GM12878 (cell line): Measurements from ENCODE around the gene ACADS. TPM values are rescaled to one million over a fixed set of nuclear protein-coding genes. Genes with fewer than 3 reads are reported as not detected.

ENCODE experiments used
- ATAC-seq: fragments of 200-7000 bp; cut with Tn5 transposase; 3 replicates; pipeline ENCODE4 v1.9.1; 2020; ENCODE audit warnings: mild to moderate bottlenecking, moderate library complexity
- BruUV-seq: library from RNA; stranded (reverse); fragments of 400-500 nt; replicated peaks from 2 replicates; lab custom pipeline; 2021; lab: Mats Ljungman, UMichigan
- CTCF ChIA-PET: fragments of 300-600 bp; sonication (Branson Sonifier 250); formaldehyde crosslinking; extraction: SDS; loops from one replicate; lab custom pipeline; 2021; ENCODE audit warnings: inconsistent platforms; lab: Yijun Ruan, JAX
- POLR2A ChIA-PET: fragments of 350-600 bp; formaldehyde crosslinking; extraction: SDS; loops from one replicate; lab custom pipeline; 2021; ENCODE audit warnings: inconsistent platforms; lab: Charles Lee
- RAD21 ChIA-PET: fragments of 300-600 bp; sonication (Branson Sonifier 250); formaldehyde crosslinking; loops from one replicate; lab custom pipeline; 2023; ENCODE audit warnings: antibody characterized with exemption; ENCODE audit not compliant: unreplicated experiment; lab: Charles Lee
- SMC1A ChIA-PET: fragments of 300-600 bp; sonication (Branson Sonifier 250); formaldehyde crosslinking; loops from one replicate; lab custom pipeline; 2023; ENCODE audit not compliant: unreplicated experiment, uncharacterized antibody; lab: Charles Lee
- DNase-seq: peaks from one replicate; pipeline ENCODE4 v3.0.0-alpha.2; 2011; ENCODE audit warnings: low read depth, low spot score
- FAIRE-seq: peaks from 3 replicates; lab custom pipeline; 2011; peaks lifted over from hg19 to GRCh38; lab: Jason Lieb, UNC
- H2AFZ ChIP-seq: 2 replicates; pipeline ENCODE4 v1.6.0; 2011; ENCODE audit warnings: low read depth, low read length, control low read depth; ENCODE audit not compliant: control insufficient read depth
- H3K27ac ChIP-seq: 2 replicates; pipeline ENCODE4 v1.5.1; 2011; ENCODE audit warnings: control low read depth; ENCODE audit not compliant: control insufficient read depth, insufficient read depth
- H3K27me3 ChIP-seq, 2 experiments: replicated peaks in 1 of 2; 2 replicates each; pipeline versions ENCODE4 v1.6.0 to v1.6.1; 2011; ENCODE audit warnings: low read length in 1 of 2; ENCODE audit not compliant: control insufficient read depth in 2 of 2, insufficient read depth in 2 of 2
- H3K36me3 ChIP-seq, 2 experiments: 2 replicates each; pipeline ENCODE4 v1.5.1; 2011; ENCODE audit warnings: low read length in 1 of 2; ENCODE audit not compliant: control insufficient read depth in 2 of 2, insufficient read depth in 2 of 2
- H3K4me1 ChIP-seq: 2 replicates; pipeline ENCODE4 v1.6.1; 2011; ENCODE audit warnings: mild to moderate bottlenecking, low read length, moderate library complexity, mixed read lengths; ENCODE audit not compliant: control insufficient read depth, insufficient read depth
- H3K4me2 ChIP-seq: 2 replicates; pipeline ENCODE4 v1.6.0; 2011; ENCODE audit warnings: control low read depth; ENCODE audit not compliant: control insufficient read depth, insufficient read depth
- H3K4me3 ChIP-seq: fragments of 200-600 bp; sonication (generic); 2 replicates; pipeline ENCODE4 v1.5.1; 2016
- H3K79me2 ChIP-seq: 2 replicates; pipeline ENCODE4 v1.6.0; 2011; ENCODE audit warnings: low read length; ENCODE audit not compliant: control insufficient read depth, insufficient read depth
- H3K9ac ChIP-seq: 2 replicates; pipeline ENCODE4 v1.8.0; 2011; ENCODE audit warnings: low read length, control low read depth, mixed read lengths; ENCODE audit not compliant: control insufficient read depth, insufficient read depth
- H3K9me3 ChIP-seq: replicated peaks from 3 replicates; pipeline ENCODE4 v1.5.1; 2011; ENCODE audit warnings: mild to moderate bottlenecking, low read length; ENCODE audit not compliant: control insufficient read depth, insufficient read depth
- H4K20me1 ChIP-seq: 2 replicates; pipeline ENCODE4 v1.6.0; 2011; ENCODE audit not compliant: control insufficient read depth, insufficient read depth
- BHLHE40 ChIP-seq, 2 experiments: fragments of 450-650 bp in 1 of 2; IDR thresholded peaks; 2 replicates each; pipeline ENCODE4 v1.6.1; 2011 to 2017; ENCODE audit warnings: low read depth in 2 of 2, borderline replicate concordance in 1 of 2, improper control_type of control experiment in 1 of 2, low read length in 1 of 2, mild to moderate bottlenecking in 1 of 2
- BMI1 ChIP-seq: fragments of 450-650 bp; IDR thresholded peaks from 2 replicates; pipeline ENCODE4 v1.6.1; 2016; ENCODE audit warnings: mild to moderate bottlenecking, moderate library complexity, borderline replicate concordance
- IRF5 ChIP-seq: fragments of 450-650 bp; IDR thresholded peaks from 2 replicates; pipeline ENCODE4 v1.6.1; 2017; ENCODE audit warnings: borderline replicate concordance
- MTA2 ChIP-seq: fragments of 450-650 bp; IDR thresholded peaks from 2 replicates; pipeline ENCODE4 v1.6.1; 2016; ENCODE audit warnings: low read depth, mild to moderate bottlenecking, moderate library complexity
- MYC ChIP-seq: IDR thresholded peaks from 2 replicates; pipeline ENCODE4 v1.6.1; 2011; ENCODE audit warnings: mild to moderate bottlenecking, low read length, moderate library complexity, inconsistent platforms; ENCODE audit not compliant: insufficient read depth, insufficient replicate concordance, insufficient read length, severe bottlenecking
- NFXL1 ChIP-seq: fragments of 450-650 bp; IDR thresholded peaks from 2 replicates; pipeline ENCODE4 v1.6.1; 2017; ENCODE audit warnings: antibody characterized with exemption, mild to moderate bottlenecking, borderline replicate concordance
- NFYB ChIP-seq: IDR thresholded peaks from 2 replicates; pipeline ENCODE4 v1.6.1; 2011; ENCODE audit warnings: low read depth, mild to moderate bottlenecking, low read length, improper control_type of control experiment, moderate library complexity; ENCODE audit not compliant: insufficient read depth
- NR2F1 ChIP-seq: fragments of 450-650 bp; conservative IDR thresholded peaks from 2 replicates; pipeline ENCODE4 v1.6.1; 2017; ENCODE audit warnings: mild to moderate bottlenecking
- POLR2AphosphoS2 ChIP-seq: IDR thresholded peaks from 2 replicates; pipeline ENCODE4 v1.6.1; 2011; ENCODE audit warnings: low read depth, mild to moderate bottlenecking, low read length, improper control_type of control experiment, moderate library complexity
- RFX5 ChIP-seq: IDR thresholded peaks from 2 replicates; pipeline ENCODE4 v1.6.1; 2011; ENCODE audit warnings: low read depth, low read length, improper control_type of control experiment
- ZNF384 ChIP-seq: IDR thresholded peaks from 2 replicates; pipeline ENCODE4 v1.6.1; 2012; ENCODE audit warnings: low read depth, mild to moderate bottlenecking, low read length, improper control_type of control experiment, borderline replicate concordance
- WGBS: methylation state at CpG from one replicate; pipeline ENCODE4 v1.1.6; 2016; ENCODE audit warnings: low lambda C conversion rate; ENCODE audit not compliant: insufficient replicate concordance, insufficient coverage; ENCODE audit errors: missing lambda C conversion rate; 5-methylcytosine and 5-hydroxymethylcytosine counted together
- in situ Hi-C: fragments of 300-500 bp; cut with MboI; formaldehyde crosslinking; loops from 9 replicates; pipeline ENCODE4 v1.14.3; 2018; ENCODE audit warnings: mixed read lengths
- intact Hi-C: fragments of 100-400 bp; cut with micrococcal nuclease; formaldehyde crosslinking; loops from one replicate; pipeline ENCODE4 v1.14.2; 2022; ENCODE audit not compliant: unreplicated experiment
- polyA plus RNA-seq, 11 experiments: library from polyadenylated mRNA; depleted of rRNA in 4 of 11; unstranded in 6 of 11; stranded (reverse) in 5 of 11; fragments of >200 nt; fragmentation: Nextera tagmentation in 4 of 11; fragmentation: Illumina TruSeq in 1 of 11; extraction: Ambion mirVana in 4 of 11; extraction: Trizol in 1 of 11; gene quantifications; 1 replicate in 1 of 11; 2 replicates in 10 of 11; pipeline versions ENCODE4 v1.2.1 to v1.2.3, GENCODE V29; 2011 to 2016; ENCODE audit warnings: inconsistent platforms in 2 of 11, missing spikeins in 2 of 11, low read depth in 1 of 11
- total RNA-seq, 4 experiments: library from RNA; depleted of rRNA in 3 of 4; stranded (reverse); fragments of >200 nt in 3 of 4; fragmentation: Illumina TruSeq in 1 of 4; extraction: Trizol in 1 of 4; gene quantifications; 2 replicates each; pipeline versions ENCODE4 v1.2.1 to v1.2.3, GENCODE V29; 2013 to 2021
- TF ChIP-seq, protein P1 (sequence below): IDR thresholded peaks from 2 replicates; pipeline ENCODE4 v1.6.1; 2011; ENCODE audit warnings: mild to moderate bottlenecking, low read depth, low read length, moderate library complexity; ENCODE audit not compliant: insufficient replicate concordance
- TF ChIP-seq, protein P2 (sequence below): IDR thresholded peaks from 2 replicates; pipeline ENCODE4 v1.6.1; 2011; ENCODE audit warnings: borderline replicate concordance, low read depth, mild to moderate bottlenecking, moderate library complexity, mixed read lengths, low read length; ENCODE audit not compliant: insufficient read depth; ENCODE audit errors: extremely low read length
- TF ChIP-seq, protein P3 (sequence below): fragments of 450-650 bp; IDR thresholded peaks from 2 replicates; pipeline ENCODE4 v1.6.1; 2017; ENCODE audit warnings: mild to moderate bottlenecking, moderate library complexity

ACADS gene
- total and polyA plus RNA-seq, 10 of the 15 experiments (the other 5 are each of a cell fraction or from before 2014, with no cell fraction given) = 0.05 to 18.1 (median 10.2) TPM

DNA sequence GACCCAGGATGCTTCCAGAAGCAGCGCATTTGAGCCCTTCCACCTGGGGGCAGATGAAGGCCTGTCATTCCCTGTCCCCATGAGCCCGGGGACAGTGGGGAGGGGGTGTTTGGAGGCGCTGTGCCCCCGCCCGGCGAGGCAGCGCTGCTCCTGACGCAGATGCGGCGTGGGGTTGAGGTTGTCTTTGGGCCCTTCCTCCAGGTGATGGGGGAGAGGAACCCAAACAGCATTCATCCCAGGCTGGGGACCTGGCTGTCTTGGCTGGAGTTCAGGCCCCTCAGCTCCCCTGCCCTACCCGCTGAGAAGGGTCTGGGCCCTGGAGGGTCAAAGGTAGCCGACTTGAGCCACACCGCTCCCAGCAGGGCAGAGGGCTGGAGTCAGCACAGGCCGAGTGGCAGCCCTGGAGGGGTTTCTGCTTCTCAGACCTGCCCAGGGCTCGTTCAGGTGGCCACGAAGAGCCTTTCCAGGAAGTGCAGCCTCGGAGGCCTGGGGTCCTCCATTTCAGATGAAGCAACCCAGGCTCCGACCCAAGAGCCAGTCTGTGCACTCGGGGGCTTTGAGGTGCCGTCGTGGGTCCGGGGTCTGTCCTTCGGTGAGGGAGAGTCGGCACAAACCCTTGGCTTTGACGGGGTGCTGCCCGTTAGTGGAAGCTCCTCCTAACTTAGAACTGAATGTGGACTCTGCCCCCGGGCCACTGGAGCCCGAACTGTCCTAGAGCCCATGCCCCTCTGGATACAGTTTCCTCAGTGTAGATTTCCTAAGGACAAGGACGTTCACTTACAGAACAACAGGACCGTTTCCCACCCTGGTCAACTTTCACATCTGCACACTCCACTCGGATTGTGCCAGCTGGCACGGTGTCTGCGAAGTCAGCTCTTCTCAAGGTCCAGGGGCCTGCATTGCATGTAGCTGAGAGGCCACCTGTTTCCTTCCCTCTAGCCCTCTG, 16.1 kb downstream of the ACADS start:
- Histone ChIP-seq H3K79me2 (no peaks in the 10 kb centered on the region), H3K9me3 (no peaks in the 10 kb centered on the region), H3K27ac (no peak overlapping the region), H3K9ac (no peak overlapping the region), H3K36me3 (no peaks in the 10 kb centered on the region), H3K4me1 (no peaks in the 10 kb centered on the region), H3K4me3 (no peak overlapping the region), H3K4me2 (no peak overlapping the region), H3K27me3 (no peaks in the 10 kb centered on the region), H4K20me1 (no peaks in the 10 kb centered on the region), H2AFZ (no peak overlapping the region)
- no peak for FAIRE-seq
- no peak for DNase-seq
- SMC1A ChIA-PET = no interaction called here
- in situ Hi-C loops (no loop called here), intact Hi-C loops (no loop called here)
- ATAC-seq = no peak; the same call in 2 of the 3 replicates
- no TSS peak for BruUV-seq
- POLR2A ChIA-PET = no interaction called here
- 71% methylated on average over 33 of the region's 33 CpGs for WGBS
- CTCF ChIA-PET = no interaction called here
- RAD21 ChIA-PET = interaction anchor here (0.5 to 1.4 kb wide), 2 partner anchors 66 to 230 kb away, joined by 3 to 4 read pairs; no protein-coding TSS in a partner anchor
- TF ChIP-seq, protein P1, sequence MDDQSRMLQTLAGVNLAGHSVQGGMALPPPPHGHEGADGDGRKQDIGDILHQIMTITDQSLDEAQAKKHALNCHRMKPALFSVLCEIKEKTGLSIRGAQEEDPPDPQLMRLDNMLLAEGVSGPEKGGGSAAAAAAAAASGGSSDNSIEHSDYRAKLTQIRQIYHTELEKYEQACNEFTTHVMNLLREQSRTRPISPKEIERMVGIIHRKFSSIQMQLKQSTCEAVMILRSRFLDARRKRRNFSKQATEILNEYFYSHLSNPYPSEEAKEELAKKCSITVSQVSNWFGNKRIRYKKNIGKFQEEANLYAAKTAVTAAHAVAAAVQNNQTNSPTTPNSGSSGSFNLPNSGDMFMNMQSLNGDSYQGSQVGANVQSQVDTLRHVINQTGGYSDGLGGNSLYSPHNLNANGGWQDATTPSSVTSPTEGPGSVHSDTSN = no peak
- TF ChIP-seq BHLHE40 (IDR thresholded peaks at IDR 0.05; ENCODE audit: borderline replicate concordance in 1 of 2, low read depth in 2 of 2, low read length in 1 of 2) = no peak
- TF ChIP-seq NFXL1 = no peak
- TF ChIP-seq RFX5 = no peak
- no peak for TF ChIP-seq POLR2AphosphoS2
- TF ChIP-seq, protein P2, sequence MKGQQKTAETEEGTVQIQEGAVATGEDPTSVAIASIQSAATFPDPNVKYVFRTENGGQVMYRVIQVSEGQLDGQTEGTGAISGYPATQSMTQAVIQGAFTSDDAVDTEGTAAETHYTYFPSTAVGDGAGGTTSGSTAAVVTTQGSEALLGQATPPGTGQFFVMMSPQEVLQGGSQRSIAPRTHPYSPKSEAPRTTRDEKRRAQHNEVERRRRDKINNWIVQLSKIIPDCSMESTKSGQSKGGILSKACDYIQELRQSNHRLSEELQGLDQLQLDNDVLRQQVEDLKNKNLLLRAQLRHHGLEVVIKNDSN = no peak
- TF ChIP-seq ZNF384 = no peak
- no peak for TF ChIP-seq MYC
- TF ChIP-seq NR2F1 = no peak
- no peak for TF ChIP-seq BMI1
- no peak for TF ChIP-seq MTA2
- TF ChIP-seq NFYB = no peak
- no peak for TF ChIP-seq IRF5
- TF ChIP-seq, protein P3, sequence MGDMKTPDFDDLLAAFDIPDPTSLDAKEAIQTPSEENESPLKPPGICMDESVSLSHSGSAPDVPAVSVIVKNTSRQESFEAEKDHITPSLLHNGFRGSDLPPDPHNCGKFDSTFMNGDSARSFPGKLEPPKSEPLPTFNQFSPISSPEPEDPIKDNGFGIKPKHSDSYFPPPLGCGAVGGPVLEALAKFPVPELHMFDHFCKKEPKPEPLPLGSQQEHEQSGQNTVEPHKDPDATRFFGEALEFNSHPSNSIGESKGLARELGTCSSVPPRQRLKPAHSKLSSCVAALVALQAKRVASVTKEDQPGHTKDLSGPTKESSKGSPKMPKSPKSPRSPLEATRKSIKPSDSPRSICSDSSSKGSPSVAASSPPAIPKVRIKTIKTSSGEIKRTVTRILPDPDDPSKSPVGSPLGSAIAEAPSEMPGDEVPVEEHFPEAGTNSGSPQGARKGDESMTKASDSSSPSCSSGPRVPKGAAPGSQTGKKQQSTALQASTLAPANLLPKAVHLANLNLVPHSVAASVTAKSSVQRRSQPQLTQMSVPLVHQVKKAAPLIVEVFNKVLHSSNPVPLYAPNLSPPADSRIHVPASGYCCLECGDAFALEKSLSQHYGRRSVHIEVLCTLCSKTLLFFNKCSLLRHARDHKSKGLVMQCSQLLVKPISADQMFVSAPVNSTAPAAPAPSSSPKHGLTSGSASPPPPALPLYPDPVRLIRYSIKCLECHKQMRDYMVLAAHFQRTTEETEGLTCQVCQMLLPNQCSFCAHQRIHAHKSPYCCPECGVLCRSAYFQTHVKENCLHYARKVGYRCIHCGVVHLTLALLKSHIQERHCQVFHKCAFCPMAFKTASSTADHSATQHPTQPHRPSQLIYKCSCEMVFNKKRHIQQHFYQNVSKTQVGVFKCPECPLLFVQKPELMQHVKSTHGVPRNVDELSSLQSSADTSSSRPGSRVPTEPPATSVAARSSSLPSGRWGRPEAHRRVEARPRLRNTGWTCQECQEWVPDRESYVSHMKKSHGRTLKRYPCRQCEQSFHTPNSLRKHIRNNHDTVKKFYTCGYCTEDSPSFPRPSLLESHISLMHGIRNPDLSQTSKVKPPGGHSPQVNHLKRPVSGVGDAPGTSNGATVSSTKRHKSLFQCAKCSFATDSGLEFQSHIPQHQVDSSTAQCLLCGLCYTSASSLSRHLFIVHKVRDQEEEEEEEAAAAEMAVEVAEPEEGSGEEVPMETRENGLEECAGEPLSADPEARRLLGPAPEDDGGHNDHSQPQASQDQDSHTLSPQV = no peak
